ENCODE data around the gene FHL2.
A peak's percentile ranks its signal among the peaks of the same experiment; 100 is the strongest.
"Not testable (repeated sequence)": the region's sequence is repeated elsewhere in the genome, so short reads cannot be mapped to it uniquely, and the experiment has no call there.

The FHL2 gene

DNA sequence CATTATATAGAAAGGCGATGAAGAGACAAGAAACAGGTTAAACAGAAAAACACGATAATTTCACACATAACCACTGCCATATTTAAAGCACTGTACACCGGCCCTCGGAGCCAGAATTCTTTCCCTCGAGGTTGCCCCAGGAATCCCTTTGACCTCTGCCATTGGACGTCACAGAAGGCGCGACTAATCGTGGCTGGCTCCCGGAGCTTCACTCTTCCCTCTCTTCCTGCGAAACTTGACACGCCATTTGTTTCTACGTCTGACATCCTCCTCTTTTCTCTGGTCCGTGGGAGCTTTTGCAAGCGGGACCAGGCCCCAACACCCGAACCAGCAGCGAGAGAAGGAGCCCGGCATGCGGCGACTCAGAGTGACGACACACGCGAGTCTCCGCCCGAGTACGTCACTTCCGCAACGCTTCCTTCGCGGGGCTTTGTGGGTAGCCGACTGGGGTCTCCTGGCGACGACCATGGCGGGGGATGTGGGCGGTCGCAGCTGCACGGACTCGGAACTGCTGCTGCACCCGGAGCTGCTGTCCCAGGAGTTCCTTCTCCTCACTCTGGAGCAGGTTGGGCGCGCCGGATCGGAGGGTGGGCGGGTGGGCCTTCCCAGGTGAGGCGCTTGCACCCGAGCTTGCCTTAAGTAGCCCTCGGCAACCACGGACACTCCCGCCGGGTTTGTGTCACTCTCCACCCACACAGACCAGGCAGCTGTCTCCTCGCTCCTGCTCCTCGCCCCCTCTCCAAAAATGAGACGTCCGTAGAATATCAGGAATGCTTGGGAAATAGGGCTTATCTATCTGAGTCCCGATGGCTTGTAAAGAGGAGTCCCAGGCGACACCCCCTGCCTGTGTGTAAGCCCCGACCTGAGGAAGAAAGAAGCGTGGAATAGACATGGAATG lies 61.5 kb downstream of the FHL2 start, which contains the start of gene C2orf49:
C2orf49 (plus strand) TSS at position 419 of the 898 bp plus-strand sequence; CDS start at position 467, 48 bp downstream.
- DNase-seq = peak; percentile 87 to 89

DNA sequence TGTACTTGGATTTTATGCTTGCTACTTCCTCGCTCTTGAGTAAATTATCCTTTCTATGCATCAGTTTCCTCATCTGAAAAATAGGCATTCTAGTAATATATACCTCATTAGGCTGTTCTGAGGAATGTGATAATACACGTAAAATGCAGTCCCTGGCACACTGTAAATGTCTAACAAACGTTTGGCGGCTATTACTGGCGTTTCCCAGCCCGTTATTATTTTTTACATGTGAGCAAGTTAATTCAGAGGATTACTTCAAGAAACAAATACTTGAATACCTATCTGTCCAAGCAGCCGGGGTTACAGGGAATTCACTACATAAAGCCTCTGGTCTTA lies 62.1 kb downstream of the FHL2 start:
- DNase-seq = no peak

DNA sequence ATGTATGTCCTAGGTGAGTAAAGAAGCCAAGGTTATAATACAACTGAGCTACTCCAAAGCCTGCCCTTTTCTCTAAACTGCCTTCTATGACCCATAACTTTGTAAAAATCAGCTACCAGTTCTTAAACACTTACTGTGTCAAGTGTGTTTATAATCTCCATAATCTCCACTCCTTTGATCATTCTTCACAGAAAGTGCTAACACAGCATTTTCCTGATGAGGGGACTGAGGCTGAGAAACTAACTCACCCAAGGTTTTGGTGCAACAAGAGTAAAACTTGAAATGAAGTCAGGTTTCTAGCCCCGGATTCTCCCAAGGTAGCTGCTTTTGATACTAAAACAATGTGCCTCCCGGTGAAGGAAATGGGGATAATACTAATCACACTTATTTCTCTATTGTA lies 63.4 kb downstream of the FHL2 start:
- no peak for DNase-seq

DNA sequence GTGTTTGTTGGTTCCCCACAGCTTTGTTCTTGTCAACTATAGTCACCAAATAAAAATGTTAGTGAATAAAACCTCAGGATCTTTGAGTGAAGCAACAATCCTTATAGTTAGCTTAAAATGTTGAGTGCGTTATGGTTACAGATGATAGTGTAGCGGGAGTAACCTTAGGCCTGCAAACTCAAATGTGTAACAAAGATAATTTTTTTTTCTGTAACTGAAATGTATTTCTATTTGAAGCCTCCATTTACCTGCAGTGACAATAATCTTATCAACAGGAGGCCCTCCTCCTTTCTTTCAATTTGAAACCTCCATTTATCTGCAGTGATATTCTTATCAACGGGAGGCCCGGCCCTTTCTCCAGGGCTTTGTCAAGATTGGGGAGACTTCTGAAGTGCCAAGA lies 64.6 kb downstream of the FHL2 start:
- DNase-seq = no peak

DNA sequence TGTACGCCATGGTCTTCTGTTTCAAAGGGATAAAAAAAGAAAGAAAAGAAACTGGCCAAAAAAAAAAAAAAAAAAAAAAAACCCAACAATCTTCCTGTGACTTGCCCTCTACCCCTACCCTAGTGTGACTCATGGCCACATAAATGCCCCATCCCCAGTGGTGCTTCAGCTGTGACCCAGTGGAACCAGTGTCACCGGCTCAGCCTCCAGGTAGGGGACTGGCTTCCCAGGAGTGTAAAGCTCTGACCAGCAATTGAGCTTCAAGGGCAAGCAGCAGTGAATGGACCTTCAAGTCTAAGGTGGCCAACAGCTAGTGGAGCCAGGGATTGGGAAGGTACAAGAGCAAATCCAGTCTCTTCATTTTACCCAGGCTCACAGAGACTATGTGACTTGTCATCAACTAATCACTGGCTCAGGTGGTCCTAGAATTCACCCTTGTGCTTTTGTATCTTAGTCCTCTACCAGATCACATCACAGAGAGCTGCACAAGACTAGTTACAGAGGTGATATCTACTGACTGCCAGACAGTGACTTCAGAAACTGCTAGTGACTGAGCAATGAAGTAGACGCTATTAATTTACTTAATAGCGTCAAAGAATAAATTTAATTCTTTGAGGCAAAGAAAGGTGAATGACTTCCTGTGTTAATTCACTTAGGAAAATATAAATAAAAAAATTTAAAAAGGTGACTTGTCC lies 68.0 kb downstream of the FHL2 start:
- no peak for DNase-seq

DNA sequence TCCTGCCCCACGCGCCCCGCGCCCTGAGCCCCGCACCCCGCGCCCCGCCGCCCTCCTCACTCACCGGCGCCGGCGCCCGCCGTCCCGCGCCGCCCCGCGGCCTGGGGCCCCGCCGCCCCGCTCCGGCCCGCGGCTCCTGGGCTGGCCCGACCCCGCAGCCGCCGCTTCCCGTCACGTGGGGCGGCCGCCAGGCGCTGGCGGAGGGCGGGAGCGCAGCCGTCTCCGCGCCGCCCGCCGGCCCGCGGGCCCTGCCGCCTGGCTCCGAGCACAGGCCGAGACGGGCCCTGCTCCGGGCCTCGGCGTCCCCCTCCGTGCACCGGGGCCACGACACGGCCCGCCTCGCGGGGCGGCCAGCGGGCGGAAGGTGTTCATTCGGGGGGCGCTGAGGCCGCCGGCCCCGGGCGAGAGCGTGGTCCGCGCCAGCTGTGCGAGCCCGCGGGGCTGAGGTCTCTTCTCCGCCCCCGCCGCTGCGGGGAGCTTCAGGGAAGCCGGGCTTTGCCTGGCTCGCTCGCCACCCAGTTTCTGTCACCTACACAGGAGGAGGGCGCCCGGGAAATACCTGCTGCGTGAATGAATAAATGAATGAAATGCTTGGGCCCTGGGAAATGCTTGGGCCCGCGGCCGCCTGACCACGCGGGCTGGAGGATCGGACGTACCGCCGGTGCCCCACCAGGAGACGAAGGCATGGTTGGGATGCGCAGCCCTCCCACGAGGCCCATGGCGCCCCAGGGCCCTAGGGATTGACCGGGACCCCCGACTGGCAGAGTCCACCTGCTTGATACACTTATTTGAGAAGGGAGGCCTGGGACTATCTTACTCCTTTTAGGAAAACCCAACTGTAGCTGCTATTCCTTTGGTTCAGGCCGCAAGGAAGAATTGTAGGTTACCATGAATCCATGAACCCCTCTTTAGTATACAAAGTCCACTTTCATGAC lies 69.0 kb downstream of the FHL2 start, which contains the start of gene TGFBRAP1:
TGFBRAP1 (minus strand) TSS at position 175 of the 935 bp plus-strand sequence. CDS start 21,434 bp downstream, outside the sequence.
- DNase-seq = peak in 1 of 2 experiments; percentile 49

DNA sequence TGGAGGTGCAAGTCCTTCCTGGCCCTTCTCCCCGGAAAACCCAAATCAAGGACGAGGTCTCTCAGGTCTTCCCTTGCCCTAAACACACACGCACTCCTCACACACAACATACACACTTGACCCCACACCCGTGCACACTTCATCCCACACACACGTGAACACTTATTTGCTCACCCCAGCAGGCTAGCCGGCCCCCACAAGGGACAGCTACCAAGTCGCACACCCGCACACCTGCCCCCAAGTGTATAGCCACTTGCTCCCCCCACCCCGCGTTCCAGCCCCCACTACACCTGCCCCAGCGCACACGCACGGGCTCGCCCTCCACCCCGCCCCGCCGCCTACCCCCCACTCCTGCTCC lies 69.7 kb downstream of the FHL2 start:
- no peak for DNase-seq

DNA sequence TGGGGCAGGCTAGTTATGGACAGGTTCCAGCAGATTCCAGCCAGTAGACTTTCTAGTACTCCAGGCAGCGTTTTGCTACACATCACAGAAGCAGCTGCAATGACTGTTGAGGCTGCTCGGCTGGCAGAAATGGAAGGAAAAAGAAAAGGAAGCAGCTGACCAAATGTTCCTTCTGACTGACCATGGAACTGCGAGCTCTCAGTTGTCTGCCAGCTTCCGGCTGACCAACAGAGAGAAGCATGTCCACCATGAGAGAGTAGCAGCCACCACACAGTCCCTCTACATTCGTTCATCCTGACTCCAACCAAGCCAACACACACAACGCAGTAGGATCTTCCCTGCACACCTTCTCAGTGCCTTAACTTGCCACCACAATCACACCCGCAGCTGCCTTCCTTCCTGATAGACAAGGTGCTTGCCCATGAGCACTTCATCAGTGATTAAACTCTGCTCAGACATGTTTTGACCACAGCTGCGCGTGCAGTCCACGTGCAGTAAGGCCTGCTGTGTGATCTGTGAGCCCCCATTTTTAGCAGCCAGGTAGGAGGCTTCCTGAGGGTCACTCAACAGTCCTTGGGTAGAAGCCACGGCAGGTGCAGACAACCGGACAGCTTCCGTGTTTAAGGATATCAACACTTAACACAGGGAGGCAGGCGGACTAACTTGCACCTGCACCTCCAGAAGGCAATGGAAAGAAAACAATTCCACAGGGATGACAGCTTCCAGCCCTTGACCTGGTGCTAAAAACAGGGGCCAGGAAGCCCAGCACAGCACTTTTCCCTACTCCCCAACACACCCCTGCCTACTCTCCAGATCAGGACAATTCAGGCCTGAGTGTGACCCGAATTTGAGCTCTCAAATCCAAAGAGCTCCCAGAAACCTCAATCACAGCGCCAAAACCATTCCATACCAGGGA lies 70.3 kb downstream of the FHL2 start:
- peak; percentile 61 to 68 for DNase-seq

DNA sequence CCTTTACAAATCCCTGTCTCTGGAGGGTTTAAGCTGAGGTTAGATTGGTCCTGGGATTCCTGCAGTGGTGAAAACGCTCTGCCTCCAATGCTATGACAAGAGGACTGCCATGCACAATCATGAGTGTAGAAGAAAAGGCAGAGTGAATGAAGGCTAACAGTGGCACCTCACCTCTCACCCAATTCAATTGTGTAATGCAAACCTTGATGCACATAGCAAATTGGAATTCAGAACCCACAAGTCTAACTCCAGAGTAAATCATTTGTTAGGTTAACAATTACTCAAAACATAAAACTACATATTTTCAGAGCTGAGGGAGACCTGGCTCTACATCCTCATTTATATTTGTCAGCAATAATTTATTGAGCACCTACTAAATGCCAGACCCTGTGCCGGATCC lies 71.2 kb downstream of the FHL2 start:
- DNase-seq = no peak

DNA sequence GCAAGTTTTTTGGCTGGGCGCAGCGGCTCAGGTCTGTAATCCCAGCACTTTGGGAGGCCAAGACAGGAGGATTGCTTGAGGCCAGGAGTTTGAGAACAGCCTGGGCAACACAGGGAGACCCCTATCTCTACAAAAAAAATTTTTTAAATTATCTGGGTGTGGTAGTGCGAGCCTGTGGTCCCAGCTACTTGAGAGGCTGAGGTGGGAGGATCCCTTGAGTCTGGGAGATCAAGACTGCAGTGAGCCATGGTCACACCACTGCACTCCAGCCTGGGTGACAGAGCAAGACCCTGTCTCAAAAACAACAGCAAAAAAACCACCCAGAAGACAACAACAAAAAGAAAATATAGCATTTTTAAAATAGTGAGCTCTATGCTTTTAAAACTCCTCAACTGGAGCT lies 71.6 kb downstream of the FHL2 start:
- DNase-seq = not testable (repeated sequence)

DNA sequence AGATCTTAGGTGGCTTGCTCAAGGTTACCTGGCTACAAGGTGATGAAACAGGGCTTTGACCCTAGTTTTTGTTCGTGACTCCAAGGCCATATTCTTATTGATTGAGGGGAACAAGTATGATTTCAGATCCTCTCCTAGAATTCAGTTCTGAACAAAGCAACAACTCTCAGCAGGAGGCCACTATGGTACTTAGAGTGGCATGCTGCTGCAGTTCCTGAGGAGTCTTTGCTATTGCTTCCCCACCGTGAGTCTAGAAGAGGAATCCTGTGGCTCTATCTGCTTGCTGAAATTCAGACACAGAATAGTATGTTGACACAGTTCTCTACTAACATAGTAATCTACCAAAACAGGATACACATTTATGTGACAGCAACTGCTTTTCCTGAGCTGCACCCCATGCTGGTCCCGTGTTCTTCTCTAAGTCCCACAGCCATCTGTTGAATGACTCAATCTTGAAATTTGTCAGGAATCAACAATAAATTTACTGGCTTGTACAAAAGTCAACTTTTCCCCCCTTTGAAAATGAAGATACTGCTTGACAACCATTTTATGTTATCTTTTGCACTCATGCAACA lies 73.4 kb downstream of the FHL2 start:
- DNase-seq = no peak

DNA sequence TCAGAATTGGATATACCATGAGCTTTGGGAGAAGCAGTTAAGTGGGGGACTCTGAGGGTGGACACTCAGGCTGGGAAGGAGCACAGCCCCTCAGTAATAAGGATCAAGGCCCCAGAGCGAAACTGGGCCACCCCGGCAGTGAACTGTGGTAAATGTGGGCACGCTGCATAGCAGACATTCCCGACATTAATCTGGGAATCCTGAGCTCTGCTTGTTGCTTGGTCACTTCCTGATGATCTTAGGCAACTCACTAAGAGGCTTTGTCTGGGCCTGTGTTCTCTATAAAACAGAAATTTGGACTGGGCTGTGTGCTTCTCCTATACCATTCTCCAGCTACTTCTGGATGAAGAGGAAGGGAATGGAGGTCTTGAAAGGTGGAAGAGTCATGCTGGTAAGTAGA lies 74.1 kb downstream of the FHL2 start:
- no peak for DNase-seq

DNA sequence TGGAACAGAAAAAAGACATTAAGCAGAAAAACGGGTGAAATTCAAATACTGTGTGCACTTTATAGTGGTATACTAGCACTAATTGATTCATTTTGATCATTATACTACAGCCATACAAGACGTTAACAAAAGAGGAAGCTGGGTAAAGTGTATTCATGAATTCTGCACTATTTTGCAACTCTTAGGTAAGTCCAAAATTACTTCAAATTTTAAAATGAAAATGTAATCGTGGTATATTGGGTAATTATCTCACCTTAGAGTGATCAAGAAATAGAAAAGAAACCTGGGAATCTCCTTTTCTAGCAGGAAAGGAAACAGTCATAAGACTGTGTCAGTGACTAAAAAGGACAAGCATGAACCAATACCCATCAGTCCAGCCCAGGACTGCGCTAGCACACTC lies 74.8 kb downstream of the FHL2 start:
- DNase-seq = no peak

DNA sequence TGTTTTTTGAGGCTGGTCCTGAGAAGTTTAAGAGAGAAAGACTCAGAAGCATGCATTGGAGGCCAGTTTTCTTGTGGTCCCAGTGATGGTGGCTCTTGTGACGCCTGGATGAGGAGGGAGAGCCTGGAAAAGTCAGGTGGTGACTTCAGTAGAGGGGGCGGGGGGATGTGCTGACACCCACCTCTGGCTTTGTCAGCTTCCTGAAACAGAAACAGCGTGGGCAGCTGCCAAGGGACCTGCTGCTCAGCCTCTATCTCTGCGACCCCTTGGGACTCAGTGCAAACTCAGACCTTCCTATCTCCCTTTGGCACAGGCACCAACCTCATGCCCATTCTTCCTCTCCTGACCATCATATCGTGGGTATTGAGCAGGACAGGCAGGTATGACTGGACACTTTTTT lies 75.7 kb downstream of the FHL2 start:
- no peak for DNase-seq

DNA sequence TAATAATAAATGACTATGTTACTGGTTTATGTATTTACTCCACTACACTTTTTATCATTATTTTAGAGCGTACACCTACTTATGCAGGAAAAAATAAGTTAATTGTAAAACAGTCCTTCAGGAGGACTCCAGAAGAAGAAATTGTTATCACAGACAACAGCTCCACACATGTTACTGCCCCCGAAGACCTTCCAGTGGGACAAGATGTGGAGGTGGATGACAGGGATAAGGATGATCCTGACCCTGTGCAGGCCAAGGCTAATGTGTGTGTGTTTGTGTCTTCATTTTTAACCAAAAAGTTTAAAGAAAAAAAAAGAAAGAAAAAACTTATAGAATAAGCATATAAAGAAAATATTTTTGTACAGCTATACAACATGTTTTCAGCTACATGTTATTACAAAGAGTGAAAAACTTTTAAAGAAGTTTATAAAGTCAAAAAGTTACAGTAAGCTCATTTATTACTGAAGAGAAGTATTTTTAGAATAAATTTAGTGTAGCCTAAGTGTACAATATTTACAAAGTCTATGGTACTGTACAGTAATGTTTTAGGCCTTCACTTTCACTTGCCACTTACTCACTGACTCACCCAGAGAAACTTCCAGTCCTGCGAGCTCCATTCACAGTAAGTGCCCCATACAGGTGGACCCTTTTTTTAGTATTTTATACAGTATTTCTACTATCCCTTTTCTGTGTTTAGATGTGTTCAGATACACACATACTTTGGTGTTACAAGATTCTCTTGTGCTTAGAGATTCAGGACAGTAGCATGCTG lies 76.8 kb downstream of the FHL2 start:
- DNase-seq = no peak

DNA sequence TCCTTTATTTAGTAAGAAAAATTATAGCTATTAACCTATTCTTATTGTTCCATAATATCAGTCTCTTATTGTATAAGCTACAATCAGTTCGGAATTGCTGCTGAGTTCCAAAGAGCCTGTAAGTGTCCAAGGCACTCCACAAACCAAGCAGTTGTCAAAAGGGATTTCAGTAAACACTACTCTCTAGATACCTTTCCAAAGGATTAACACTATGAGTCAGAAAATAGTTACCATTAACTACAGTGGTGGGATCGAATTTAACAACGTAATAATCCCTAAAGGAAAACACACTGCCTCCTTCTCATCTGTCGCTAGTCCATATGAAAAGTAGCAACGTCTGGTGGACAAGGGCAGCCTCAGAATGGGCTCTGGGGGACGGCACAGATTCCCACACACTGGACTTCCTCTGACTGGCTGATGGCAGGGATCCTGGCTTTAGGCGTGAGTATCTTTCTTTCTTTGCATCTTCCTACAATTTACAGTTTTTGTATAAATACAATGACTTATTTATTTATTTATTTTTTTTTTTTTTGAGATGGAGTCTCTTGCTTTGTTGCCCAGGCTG lies 78.1 kb downstream of the FHL2 start:
- no peak for DNase-seq

DNA sequence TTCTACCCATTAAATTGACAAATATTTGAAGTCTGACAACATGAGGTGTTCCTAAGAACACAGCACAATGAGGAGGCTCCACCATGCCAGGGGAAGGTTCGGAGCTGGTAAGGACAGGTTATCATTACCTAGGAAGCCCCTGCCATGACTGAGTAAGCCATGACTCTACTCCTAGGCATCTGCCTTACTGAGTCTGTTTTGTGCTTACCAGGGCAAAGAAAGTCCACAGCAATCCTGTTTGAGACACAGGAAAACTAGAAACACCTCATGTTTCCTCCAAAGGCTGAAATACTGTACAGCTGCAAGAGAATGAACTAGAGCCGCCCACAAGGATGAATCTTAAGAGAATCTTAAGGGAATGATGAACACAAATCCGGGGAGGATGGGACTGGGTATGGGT lies 80.9 kb downstream of the FHL2 start:
- no peak for DNase-seq

DNA sequence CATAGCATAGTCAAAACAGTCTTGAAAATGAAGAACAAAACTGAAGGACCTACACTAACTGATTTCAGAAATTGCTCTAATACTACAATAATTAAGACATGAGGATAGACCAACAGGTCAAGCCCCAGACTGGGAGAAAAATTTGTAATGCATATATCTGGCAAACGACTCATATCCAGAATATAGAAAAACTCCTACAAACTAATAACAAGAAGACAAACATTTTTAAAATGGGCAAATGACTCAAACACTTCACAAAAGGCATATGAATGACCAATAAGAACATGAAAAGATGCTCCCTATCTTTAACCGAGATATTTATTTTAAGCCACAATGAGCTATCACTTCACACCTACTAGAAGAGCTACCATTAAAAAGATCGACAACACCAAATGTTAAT lies 83.5 kb downstream of the FHL2 start:
- DNase-seq = no peak

DNA sequence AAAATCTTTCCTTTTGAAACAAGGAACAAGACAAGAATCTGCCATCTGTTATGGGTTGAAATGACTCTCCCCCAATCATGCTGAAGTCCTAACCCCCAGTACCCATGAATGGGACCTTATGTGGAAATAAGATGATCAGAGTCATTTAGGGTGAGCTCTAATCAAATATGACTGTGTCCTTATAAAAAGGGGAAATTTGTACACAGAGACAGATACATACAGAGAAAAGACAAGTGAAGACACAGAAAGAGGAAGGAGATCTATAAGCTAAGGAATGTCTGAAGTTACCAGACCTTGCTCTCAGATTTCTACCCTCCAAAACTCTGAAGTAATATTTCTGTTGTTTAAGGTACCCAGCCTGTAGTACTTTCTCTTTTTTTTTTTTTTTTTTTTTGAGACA lies 85.0 kb downstream of the FHL2 start:
- no peak for DNase-seq

All from SHP77 (cell line).